ENCODE measurements around the gene PARN.

Gene PARN

DNA sequence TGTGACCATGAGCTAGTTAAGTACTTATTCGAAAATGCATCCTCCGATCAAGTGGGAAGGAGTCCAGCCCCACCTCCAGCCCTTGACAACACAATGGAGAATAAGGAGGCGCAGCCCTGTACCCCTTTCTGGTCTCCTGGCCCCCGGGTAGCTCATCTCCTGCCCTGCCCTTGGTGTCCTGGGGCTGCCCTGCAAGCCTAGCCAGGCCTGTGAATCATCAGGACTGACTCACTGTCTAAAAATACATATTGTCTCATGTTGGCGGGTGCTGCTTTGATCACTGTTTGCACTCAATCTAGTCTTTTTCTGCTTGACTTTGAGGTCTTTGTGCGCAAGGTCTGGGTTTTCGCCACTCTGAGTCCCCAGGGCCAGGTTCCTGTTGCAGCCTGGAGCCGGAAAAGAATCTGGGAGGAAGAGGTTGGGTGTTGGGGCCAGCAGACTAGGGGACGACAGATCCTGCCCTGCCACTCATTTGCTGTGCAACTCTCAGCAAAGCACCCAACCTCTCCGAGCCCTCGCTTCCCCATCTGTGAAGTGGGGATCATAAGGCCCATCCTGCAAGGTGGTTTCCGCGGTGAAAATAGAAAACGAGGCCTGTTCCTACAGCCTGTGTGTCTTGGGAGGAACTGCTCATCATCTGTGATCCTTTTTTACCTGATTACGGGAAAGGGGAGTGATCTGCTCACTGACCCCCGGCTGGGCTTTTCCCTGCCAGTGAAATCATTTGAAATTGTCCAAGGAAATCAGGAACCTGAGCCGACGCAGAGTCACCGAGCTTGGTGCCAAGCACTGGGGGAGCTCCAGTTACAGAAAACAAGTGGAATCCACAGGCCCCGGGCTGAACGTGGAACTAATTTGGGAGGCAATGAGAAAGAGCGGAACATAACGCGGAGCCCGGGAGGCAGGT lies 230.4 kb downstream of the PARN start:
- ChIA-PET CTCF (interaction anchor here (0.6 kb wide), 1 partner anchor 12 kb away, joined by 3 read pairs; no protein-coding TSS in a partner anchor), POLR2A (no interaction called here)
- H3K27ac ChIP-seq (ENCODE audit: extremely low read depth, low read depth, low read length) = peak overlapping the region; percentile 56; the same call in 1 of the 2 replicates
- TF ChIP-seq ZNF211 (tag by site-specific recombination; IDR thresholded peaks at IDR 0.05; ENCODE audit: low read depth) = no peak
- peak; percentile 37; the same call in 1 of the 2 replicates for TF ChIP-seq ZEB2 (tag by site-specific recombination; IDR thresholded peaks at IDR 0.05)
- no peak for TF ChIP-seq ZNF76 (tag by site-specific recombination; IDR thresholded peaks at IDR 0.05; ENCODE audit: borderline replicate concordance, low read depth)
- TF ChIP-seq ZNF830 (tag by site-specific recombination; IDR thresholded peaks at IDR 0.05; ENCODE audit: low read depth) = no peak
- no peak for TF ChIP-seq ZNF658 (tag by site-specific recombination; IDR thresholded peaks at IDR 0.05)
- TF ChIP-seq ZNF677 (tag by site-specific recombination; IDR thresholded peaks at IDR 0.05) = no peak
- no peak for TF ChIP-seq ZNF670 (tag by site-specific recombination; IDR thresholded peaks at IDR 0.05; ENCODE audit: low read depth)
- peak; percentile 37; the same call in 1 of the 2 replicates for TF ChIP-seq TRIM28 (IDR thresholded peaks at IDR 0.05; ENCODE audit: borderline replicate concordance, low read length)
- TF ChIP-seq, protein P1, sequence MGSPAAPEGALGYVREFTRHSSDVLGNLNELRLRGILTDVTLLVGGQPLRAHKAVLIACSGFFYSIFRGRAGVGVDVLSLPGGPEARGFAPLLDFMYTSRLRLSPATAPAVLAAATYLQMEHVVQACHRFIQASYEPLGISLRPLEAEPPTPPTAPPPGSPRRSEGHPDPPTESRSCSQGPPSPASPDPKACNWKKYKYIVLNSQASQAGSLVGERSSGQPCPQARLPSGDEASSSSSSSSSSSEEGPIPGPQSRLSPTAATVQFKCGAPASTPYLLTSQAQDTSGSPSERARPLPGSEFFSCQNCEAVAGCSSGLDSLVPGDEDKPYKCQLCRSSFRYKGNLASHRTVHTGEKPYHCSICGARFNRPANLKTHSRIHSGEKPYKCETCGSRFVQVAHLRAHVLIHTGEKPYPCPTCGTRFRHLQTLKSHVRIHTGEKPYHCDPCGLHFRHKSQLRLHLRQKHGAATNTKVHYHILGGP (tag by site-specific recombination; IDR thresholded peaks at IDR 0.05) = no peak
- TF ChIP-seq ZNF174 (tag by site-specific recombination; IDR thresholded peaks at IDR 0.05) = no peak
- no peak for TF ChIP-seq ZNF341 (tag by site-specific recombination; IDR thresholded peaks at IDR 0.05; ENCODE audit: low read depth)
- TF ChIP-seq ZNF202 (tag by site-specific recombination; IDR thresholded peaks at IDR 0.05; ENCODE audit: borderline replicate concordance) = no peak
- TF ChIP-seq ZNF654 (tag by site-specific recombination; IDR thresholded peaks at IDR 0.05; ENCODE audit: low read depth) = no peak
- TF ChIP-seq SP3 (tag by site-specific recombination; IDR thresholded peaks at IDR 0.05) = no peak
- TF ChIP-seq ZFHX2 (tag by site-specific recombination; conservative IDR thresholded peaks at IDR 0.05) = no peak
- TF ChIP-seq KLF16 (tag by site-specific recombination; IDR thresholded peaks at IDR 0.05) = no peak
- TF ChIP-seq, protein P2, sequence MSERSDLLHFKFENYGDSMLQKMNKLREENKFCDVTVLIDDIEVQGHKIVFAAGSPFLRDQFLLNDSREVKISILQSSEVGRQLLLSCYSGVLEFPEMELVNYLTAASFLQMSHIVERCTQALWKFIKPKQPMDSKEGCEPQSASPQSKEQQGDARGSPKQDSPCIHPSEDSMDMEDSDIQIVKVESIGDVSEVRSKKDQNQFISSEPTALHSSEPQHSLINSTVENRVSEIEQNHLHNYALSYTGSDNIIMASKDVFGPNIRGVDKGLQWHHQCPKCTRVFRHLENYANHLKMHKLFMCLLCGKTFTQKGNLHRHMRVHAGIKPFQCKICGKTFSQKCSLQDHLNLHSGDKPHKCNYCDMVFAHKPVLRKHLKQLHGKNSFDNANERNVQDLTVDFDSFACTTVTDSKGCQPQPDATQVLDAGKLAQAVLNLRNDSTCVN (tag by site-specific recombination; optimal IDR thresholded peaks at IDR 0.05) = no peak
- TF ChIP-seq SCRT2 (tag by site-specific recombination; IDR thresholded peaks at IDR 0.05) = 0 out of 2 replicates have a peak, but pooled peaks have one; percentile 13
- TF ChIP-seq SALL2 (tag by site-specific recombination; IDR thresholded peaks at IDR 0.05; ENCODE audit: borderline replicate concordance) = no peak
- TF ChIP-seq BCL11A (tag by site-specific recombination; IDR thresholded peaks at IDR 0.05; ENCODE audit: low read depth) = no peak
- TF ChIP-seq, protein P3, sequence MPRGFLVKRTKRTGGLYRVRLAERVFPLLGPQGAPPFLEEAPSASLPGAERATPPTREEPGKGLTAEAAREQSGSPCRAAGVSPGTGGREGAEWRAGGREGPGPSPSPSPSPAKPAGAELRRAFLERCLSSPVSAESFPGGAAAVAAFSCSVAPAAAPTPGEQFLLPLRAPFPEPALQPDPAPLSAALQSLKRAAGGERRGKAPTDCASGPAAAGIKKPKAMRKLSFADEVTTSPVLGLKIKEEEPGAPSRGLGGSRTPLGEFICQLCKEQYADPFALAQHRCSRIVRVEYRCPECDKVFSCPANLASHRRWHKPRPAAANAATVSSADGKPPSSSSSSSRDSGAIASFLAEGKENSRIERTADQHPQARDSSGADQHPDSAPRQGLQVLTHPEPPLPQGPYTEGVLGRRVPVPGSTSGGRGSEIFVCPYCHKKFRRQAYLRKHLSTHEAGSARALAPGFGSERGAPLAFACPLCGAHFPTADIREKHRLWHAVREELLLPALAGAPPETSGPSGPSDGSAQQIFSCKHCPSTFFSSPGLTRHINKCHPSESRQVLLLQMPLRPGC (tag by site-specific recombination; IDR thresholded peaks at IDR 0.05) = no peak
- TF ChIP-seq, protein P4, sequence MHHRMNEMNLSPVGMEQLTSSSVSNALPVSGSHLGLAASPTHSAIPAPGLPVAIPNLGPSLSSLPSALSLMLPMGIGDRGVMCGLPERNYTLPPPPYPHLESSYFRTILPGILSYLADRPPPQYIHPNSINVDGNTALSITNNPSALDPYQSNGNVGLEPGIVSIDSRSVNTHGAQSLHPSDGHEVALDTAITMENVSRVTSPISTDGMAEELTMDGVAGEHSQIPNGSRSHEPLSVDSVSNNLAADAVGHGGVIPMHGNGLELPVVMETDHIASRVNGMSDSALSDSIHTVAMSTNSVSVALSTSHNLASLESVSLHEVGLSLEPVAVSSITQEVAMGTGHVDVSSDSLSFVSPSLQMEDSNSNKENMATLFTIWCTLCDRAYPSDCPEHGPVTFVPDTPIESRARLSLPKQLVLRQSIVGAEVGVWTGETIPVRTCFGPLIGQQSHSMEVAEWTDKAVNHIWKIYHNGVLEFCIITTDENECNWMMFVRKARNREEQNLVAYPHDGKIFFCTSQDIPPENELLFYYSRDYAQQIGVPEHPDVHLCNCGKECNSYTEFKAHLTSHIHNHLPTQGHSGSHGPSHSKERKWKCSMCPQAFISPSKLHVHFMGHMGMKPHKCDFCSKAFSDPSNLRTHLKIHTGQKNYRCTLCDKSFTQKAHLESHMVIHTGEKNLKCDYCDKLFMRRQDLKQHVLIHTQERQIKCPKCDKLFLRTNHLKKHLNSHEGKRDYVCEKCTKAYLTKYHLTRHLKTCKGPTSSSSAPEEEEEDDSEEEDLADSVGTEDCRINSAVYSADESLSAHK (tag by site-specific recombination; IDR thresholded peaks at IDR 0.05) = no peak
- TF ChIP-seq, protein P5, sequence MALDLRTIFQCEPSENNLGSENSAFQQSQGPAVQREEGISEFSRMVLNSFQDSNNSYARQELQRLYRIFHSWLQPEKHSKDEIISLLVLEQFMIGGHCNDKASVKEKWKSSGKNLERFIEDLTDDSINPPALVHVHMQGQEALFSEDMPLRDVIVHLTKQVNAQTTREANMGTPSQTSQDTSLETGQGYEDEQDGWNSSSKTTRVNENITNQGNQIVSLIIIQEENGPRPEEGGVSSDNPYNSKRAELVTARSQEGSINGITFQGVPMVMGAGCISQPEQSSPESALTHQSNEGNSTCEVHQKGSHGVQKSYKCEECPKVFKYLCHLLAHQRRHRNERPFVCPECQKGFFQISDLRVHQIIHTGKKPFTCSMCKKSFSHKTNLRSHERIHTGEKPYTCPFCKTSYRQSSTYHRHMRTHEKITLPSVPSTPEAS (tag by site-specific recombination; IDR thresholded peaks at IDR 0.05) = no peak
- TF ChIP-seq ZIC2 (tag by site-specific recombination; IDR thresholded peaks at IDR 0.05) = no peak
- TF ChIP-seq, protein P6, sequence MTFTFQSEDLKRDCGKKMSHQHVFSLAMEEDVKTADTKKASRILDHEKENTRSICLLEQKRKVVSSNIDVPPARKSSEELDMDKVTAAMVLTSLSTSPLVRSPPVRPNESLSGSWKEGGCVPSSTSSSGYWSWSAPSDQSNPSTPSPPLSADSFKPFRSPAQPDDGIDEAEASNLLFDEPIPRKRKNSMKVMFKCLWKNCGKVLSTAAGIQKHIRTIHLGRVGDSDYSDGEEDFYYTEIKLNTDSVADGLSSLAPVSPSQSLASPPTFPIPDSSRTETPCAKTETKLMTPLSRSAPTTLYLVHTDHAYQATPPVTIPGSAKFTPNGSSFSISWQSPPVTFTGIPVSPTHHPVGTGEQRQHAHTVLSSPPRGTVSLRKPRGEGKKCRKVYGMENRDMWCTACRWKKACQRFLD (tag by site-specific recombination; IDR thresholded peaks at IDR 0.05) = no peak
- TF ChIP-seq ZNF146 (tag by site-specific recombination; IDR thresholded peaks at IDR 0.05) = no peak

More for the DNA sequence above, 230.4 kb downstream of the PARN start:
- H3K9me3 ChIP-seq (ENCODE audit: control insufficient read depth, insufficient read depth, low read depth, low read length) = no peaks in the 10 kb centered on the region
- no peak overlapping the region; the same call in 1 of the 2 replicates for H3K4me3 ChIP-seq (ENCODE audit: low read depth, low read length)
- H3K4me1 ChIP-seq (ENCODE audit: control insufficient read depth, insufficient read depth, low read length) = 0 out of 2 replicates have a peak, but pooled peaks cover 4% of the 10 kb centered on the region
- H3K36me3 ChIP-seq (ENCODE audit: control insufficient read depth in 2 of 2, insufficient read depth in 1 of 2, low read length in 2 of 2) = no peaks in the 10 kb centered on the region

All from HEK293 (cell line).